ENCODE data around the gene TMEM39B. TPM values are rescaled to one million over a fixed set of nuclear protein-coding genes. Genes with fewer than 3 reads are reported as not detected.

Gene TMEM39B
- total and polyA plus RNA-seq, 2 donors (not counting 3 experiments of a cell fraction or from before 2014, with no cell fraction given): 47.3 to 64.3 TPM

DNA sequence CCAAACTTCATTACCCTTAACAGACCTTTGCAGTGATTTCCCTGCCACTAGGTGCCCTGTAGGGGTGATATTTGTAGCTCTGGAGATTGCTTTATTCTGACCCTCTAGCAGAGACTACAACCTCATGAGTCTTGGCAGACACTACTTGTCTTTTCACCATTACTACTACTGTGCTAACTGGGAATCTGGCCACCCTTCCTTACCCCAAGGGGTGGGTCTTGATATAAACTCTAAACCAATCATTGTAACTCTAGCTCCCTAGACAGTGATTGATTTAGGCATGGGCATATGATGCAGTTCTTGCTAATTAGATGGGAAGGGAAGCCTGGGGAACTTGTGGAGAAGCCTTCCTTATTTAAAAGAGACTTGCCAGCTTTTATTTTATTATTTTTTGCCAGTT lies 39.0 kb downstream of the TMEM39B start:
- no TSS peak for BruUV-seq (replicated peaks)
- Histone ChIP-seq H3K27ac (ENCODE audit: insufficient read depth, low read depth, low read length) (no peak overlapping the region), H3K79me2 (ENCODE audit: control insufficient read depth, insufficient read depth, low read length) (peaks cover 82% of the 10 kb centered on the region), H3K9ac (replicated peaks; ENCODE audit: extremely low read depth, insufficient read depth, low read length) (no peak overlapping the region), H2AFZ (ENCODE audit: low read depth, low read length) (no peak overlapping the region), H3K9me1 (replicated peaks; ENCODE audit: control insufficient read depth, extremely low read depth, insufficient read depth, low read length) (no peaks in the 10 kb centered on the region), H3K4me2 (ENCODE audit: insufficient read depth, low read length) (no peak overlapping the region), H3K9me3 (replicated peaks; ENCODE audit: control insufficient read depth, insufficient read depth, low read length) (no peaks in the 10 kb centered on the region), H3K4me3 (replicated peaks in 1 of 3; ENCODE audit: insufficient read depth in 1 of 3, low read depth in 1 of 3, low read length in 3 of 3) (no peak overlapping the region), H3K27me3 (ENCODE audit: control insufficient read depth in 2 of 2, insufficient read depth in 2 of 2, low read length in 2 of 2) (no peaks in the 10 kb centered on the region), H4K20me1 (replicated peaks; ENCODE audit: control insufficient read depth, extremely low read depth, insufficient read depth, low read length) (no peaks in the 10 kb centered on the region), H3K36me3 (ENCODE audit: control insufficient read depth in 2 of 2, extremely low read depth in 1 of 2, insufficient read depth in 2 of 2, low read length in 2 of 2) (peaks cover 0 to 2% of the 10 kb centered on the region in 2 experiments), H3K4me1 (ENCODE audit: control insufficient read depth, extremely low read depth, insufficient read depth, low read length) (peaks cover 8% of the 10 kb centered on the region)
- intact Hi-C loops (cut with micrococcal nuclease): no loop called here
- FAIRE-seq: no peak
- CTCF ChIA-PET: interaction anchor here (0.9 to 2.3 kb wide), 4 partner anchors 9 to 137 kb away, joined by 3 to 9 read pairs (median 6); no protein-coding TSS in a partner anchor
- POLR2A ChIA-PET: no interaction called here
- TF ChIP-seq FOS (IDR thresholded peaks at IDR 0.05; ENCODE audit: borderline replicate concordance, insufficient read depth, low read length) (no peak), GATA2 (IDR thresholded peaks at IDR 0.05; ENCODE audit: insufficient read depth, insufficient read length, low read depth, low read length) (no peak), MAX (IDR thresholded peaks at IDR 0.05; ENCODE audit: insufficient read depth, insufficient read length) (no peak), CTCF (IDR thresholded peaks at IDR 0.05; ENCODE audit: extremely low read depth in 1 of 2, insufficient read depth in 1 of 2, low read depth in 1 of 2, low read length in 2 of 2) (no peak), POLR2AphosphoS5 (IDR thresholded peaks at IDR 0.05; ENCODE audit: insufficient read depth, low read depth, low read length) (no peak), MYC (IDR thresholded peaks at IDR 0.05; ENCODE audit: low read depth, low read length) (no peak), EZH2 (IDR thresholded peaks at IDR 0.05; ENCODE audit: borderline replicate concordance, low read depth, low read length, severe bottlenecking) (no peak), POLR2A (IDR thresholded peaks at IDR 0.05; ENCODE audit: low read depth, low read length) (no peak)
- DNase-seq (ENCODE audit: low read depth, low spot score): no peak
- dilution Hi-C loops (cut with MboI; ENCODE audit: extremely low pct_ligation_motif_present, low sequenced_read_pairs): no loop called here
